Mucosa of stomach (tissue), 1 donor: Measurements from ENCODE around the gene CDH24.
"Not testable (repeated sequence)": the region's sequence is repeated elsewhere in the genome, so short reads cannot be mapped to it uniquely, and the experiment has no call there.

Source experiments
- H3K27me3 ChIP-seq: one replicate; pipeline ENCODE4 v1.7.0; 2013; ENCODE audit warnings: mild to moderate bottlenecking, low read length; ENCODE audit not compliant: control insufficient read depth, insufficient read depth
- H3K36me3 ChIP-seq: one replicate; pipeline ENCODE4 v1.7.0; 2013; ENCODE audit warnings: low read length; ENCODE audit not compliant: control insufficient read depth, insufficient read depth
- H3K4me1 ChIP-seq: one replicate; pipeline ENCODE4 v1.7.0; 2013; ENCODE audit warnings: mild to moderate bottlenecking, low read length; ENCODE audit not compliant: control insufficient read depth, insufficient read depth
- H3K4me3 ChIP-seq: one replicate; pipeline ENCODE4 v1.7.0; 2013; ENCODE audit warnings: low read length
- H3K9ac ChIP-seq: one replicate; pipeline ENCODE4 v1.7.0; 2013; ENCODE audit warnings: mild to moderate bottlenecking, low read length, moderate library complexity
- H3K9me3 ChIP-seq: one replicate; pipeline ENCODE4 v1.7.0; 2013; ENCODE audit warnings: mild to moderate bottlenecking, low read length, moderate library complexity; ENCODE audit not compliant: control insufficient read depth
- donor health status: Pancreatic carcinoma.

CDH24 gene

GRCh38 chr14:23013054-23013748 is 44.1 kb downstream of the CDH24 start:
- H3K9ac ChIP-seq, result no peak overlapping the region
- no peak overlapping the region for H3K4me3 ChIP-seq
- no peaks in the 10 kb centered on the region for H3K9me3 ChIP-seq
- H3K36me3 ChIP-seq, result no peaks in the 10 kb centered on the region
- H3K27me3 ChIP-seq, result no peaks in the 10 kb centered on the region
- peaks cover 4% of the 10 kb centered on the region for H3K4me1 ChIP-seq

- Histone ChIP-seq H3K9me3 (no peaks in the 10 kb centered on the region), H3K4me1 (peaks cover 11% of the 10 kb centered on the region), H3K36me3 (no peaks in the 10 kb centered on the region), H3K9ac (peak within 1 kb of the TSS; percentile 75), H3K27me3 (no peaks in the 10 kb centered on the region), H3K4me3 (peak within 1 kb of the TSS; percentile 73)
Measured at GRCh38 chr14:23009939-23010726, 47.2 kb downstream of the CDH24 start, which contains the start of gene C14orf93. C14orf93 (minus strand) TSS chr14:23010143; CDS start chr14:22999023, 11,120 bp downstream.

- H3K36me3 ChIP-seq, result no peaks in the 10 kb centered on the region
- H3K9me3 ChIP-seq, result no peaks in the 10 kb centered on the region
- H3K27me3 ChIP-seq, result no peaks in the 10 kb centered on the region
- peak overlapping the region; percentile 73 for H3K4me3 ChIP-seq
- peak overlapping the region; percentile 75 for H3K9ac ChIP-seq
- H3K4me1 ChIP-seq, result peaks cover 11% of the 10 kb centered on the region
Measured at GRCh38 chr14:23009483-23009938, 47.8 kb downstream of the CDH24 start.

- peaks cover 11% of the 10 kb centered on the region for H3K4me1 ChIP-seq
- no peaks in the 10 kb centered on the region for H3K27me3 ChIP-seq
- no peak overlapping the region for H3K9ac ChIP-seq
- no peak overlapping the region for H3K4me3 ChIP-seq
- no peaks in the 10 kb centered on the region for H3K36me3 ChIP-seq
- H3K9me3 ChIP-seq, result no peaks in the 10 kb centered on the region
Measured at GRCh38 chr14:23008831-23009230, 48.5 kb downstream of the CDH24 start.

- H3K4me1 ChIP-seq, result peaks cover 11% of the 10 kb centered on the region
- no peaks in the 10 kb centered on the region for H3K9me3 ChIP-seq
- H3K27me3 ChIP-seq, result no peaks in the 10 kb centered on the region
- peak overlapping the region; percentile 62 for H3K9ac ChIP-seq
- H3K4me3 ChIP-seq, result peak overlapping the region; percentile 15
- no peaks in the 10 kb centered on the region for H3K36me3 ChIP-seq
Measured at GRCh38 chr14:23006544-23007419, 50.5 kb downstream of the CDH24 start.

DNA sequence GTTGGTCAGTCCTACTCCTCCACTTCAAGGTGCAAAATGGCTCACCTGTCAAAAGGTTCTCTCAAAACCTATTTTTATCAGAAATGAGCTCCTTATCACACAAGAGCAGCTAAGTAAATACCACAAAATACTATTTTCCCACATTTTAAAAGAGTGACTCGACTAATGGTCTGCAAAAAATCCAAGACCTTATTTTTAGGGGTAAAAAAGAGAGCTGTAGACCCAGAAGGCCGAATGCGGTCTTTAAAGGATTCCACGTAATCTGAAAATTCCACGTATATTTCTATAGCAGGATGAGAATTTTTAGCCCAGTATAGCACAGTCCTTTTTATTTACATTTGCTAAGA is 51.2 kb downstream of the CDH24 start:
- no peaks in the 10 kb centered on the region for H3K36me3 ChIP-seq
- no peaks in the 10 kb centered on the region for H3K9me3 ChIP-seq
- no peaks in the 10 kb centered on the region for H3K27me3 ChIP-seq
- peak overlapping the region; percentile 15 for H3K4me3 ChIP-seq
- H3K4me1 ChIP-seq, result peaks cover 11% of the 10 kb centered on the region
- H3K9ac ChIP-seq, result peak overlapping the region; percentile 62

- Histone ChIP-seq H3K4me3 (no peak overlapping the region), H3K9ac (peak overlapping the region; percentile 62)
Measured at GRCh38 chr14:23005451-23006187, 51.7 kb downstream of the CDH24 start.

DNA sequence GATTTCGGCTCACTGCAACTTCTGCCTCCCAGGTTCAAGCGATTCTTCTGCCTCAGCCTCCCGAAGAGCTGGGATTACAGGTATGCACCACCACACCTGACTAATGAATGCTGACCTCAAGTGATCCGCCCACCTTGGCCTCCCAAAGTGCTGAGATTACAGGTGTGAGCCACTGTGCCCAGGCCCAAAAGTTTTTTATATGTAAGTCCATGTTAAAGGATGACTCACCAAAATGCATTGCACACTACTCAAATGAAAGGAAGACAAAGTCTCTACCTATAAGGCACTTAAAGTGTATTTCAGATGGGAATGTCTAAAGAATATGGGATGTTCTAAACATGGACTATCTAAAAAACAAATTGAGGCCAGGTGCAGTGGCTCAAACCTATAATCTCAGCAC is 53.0 kb downstream of the CDH24 start:
- H3K4me3 ChIP-seq, H3K36me3 ChIP-seq, H3K9me3 ChIP-seq, H3K27me3 ChIP-seq, H3K9ac ChIP-seq: not testable (repeated sequence)
- H3K4me1 ChIP-seq, result peaks cover 13% of the 10 kb centered on the region

More at GRCh38 chr14:23005451-23006187, 51.7 kb downstream of the CDH24 start:
- Histone ChIP-seq H3K36me3 (no peaks in the 10 kb centered on the region), H3K9me3 (no peaks in the 10 kb centered on the region), H3K4me1 (peaks cover 11% of the 10 kb centered on the region), H3K27me3 (no peaks in the 10 kb centered on the region)

GRCh38 chr14:23002592-23002991 is 54.7 kb downstream of the CDH24 start:
- no peaks in the 10 kb centered on the region for H3K27me3 ChIP-seq
- H3K9me3 ChIP-seq, result no peaks in the 10 kb centered on the region
- H3K4me1 ChIP-seq, result peaks cover 28% of the 10 kb centered on the region
- no peaks in the 10 kb centered on the region for H3K36me3 ChIP-seq
- H3K4me3 ChIP-seq, result no peak overlapping the region
- H3K9ac ChIP-seq, result no peak overlapping the region

DNA sequence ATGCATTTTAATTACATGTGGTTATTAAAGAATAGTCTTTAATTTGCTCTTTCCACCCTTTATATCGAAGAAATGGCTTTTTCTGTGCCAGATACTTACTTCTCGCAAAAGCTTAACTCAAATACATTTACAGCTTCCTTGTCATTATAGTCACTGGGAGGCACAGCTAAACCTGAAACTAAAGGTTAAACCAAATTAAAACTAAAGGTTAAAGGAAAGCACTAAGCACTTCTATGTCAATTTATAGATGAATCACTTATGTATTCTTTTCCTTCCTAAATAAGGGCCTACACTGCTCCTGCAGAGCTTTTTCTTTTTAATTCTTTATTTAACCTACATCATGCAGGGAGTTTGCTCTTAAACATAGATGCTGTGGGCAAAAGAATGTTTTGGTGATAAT is 56.5 kb downstream of the CDH24 start:
- H3K27me3 ChIP-seq, result no peaks in the 10 kb centered on the region
- no peak overlapping the region for H3K9ac ChIP-seq
- peaks cover 26% of the 10 kb centered on the region for H3K4me1 ChIP-seq
- no peaks in the 10 kb centered on the region for H3K9me3 ChIP-seq
- no peak overlapping the region for H3K4me3 ChIP-seq
- H3K36me3 ChIP-seq, result no peaks in the 10 kb centered on the region

- H3K9me3 ChIP-seq, result no peaks in the 10 kb centered on the region
- H3K9ac ChIP-seq, result no peak overlapping the region
- H3K4me1 ChIP-seq, result peaks cover 26% of the 10 kb centered on the region
- no peaks in the 10 kb centered on the region for H3K36me3 ChIP-seq
- no peaks in the 10 kb centered on the region for H3K27me3 ChIP-seq
- H3K4me3 ChIP-seq, result no peak overlapping the region
Measured at GRCh38 chr14:22998329-22999012, 58.8 kb downstream of the CDH24 start.
